ENCODE measurements around the gene MAP3K10. TPM values are rescaled to one million over a fixed set of nuclear protein-coding genes. Genes with fewer than 3 reads are reported as not detected.

The MAP3K10 gene
- total and polyA plus RNA-seq, 9 of the 15 experiments (the other 6 are each of a cell fraction or from before 2014, with no cell fraction given), result 0.01 to 8.0 (median 2.7) TPM; not detected in 1

DNA sequence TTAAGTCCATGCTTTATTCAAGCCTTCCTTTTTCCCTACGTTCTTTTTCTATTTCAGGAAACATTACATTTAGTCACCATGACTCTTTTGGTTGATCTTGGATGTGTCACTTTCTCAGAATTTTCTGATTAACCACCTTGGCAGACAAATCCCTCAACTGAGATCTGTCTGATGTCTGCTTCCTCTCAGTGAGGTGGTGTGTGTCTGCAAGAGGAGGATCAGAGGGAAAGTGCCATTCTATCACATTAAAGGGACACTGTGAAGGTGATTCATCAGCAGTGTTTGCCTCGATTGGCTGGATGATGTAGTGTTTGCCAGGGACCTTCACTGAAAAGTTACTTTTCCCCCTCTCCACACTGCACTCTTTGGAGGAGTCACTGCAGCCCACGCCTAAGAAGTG lies 38.3 kb downstream of the MAP3K10 start (continued):
- TF ChIP-seq, protein P1, sequence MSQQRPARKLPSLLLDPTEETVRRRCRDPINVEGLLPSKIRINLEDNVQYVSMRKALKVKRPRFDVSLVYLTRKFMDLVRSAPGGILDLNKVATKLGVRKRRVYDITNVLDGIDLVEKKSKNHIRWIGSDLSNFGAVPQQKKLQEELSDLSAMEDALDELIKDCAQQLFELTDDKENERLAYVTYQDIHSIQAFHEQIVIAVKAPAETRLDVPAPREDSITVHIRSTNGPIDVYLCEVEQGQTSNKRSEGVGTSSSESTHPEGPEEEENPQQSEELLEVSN (IDR thresholded peaks at IDR 0.05; ENCODE audit: borderline replicate concordance in 1 of 2, extremely low read depth in 1 of 2, insufficient read depth in 1 of 2, insufficient read length in 1 of 2, low read depth in 1 of 2, low read length in 1 of 2, poor library complexity in 1 of 2, severe bottlenecking in 1 of 2), result no peak
- TF ChIP-seq ZBTB11 (CRISPR knock-in tag; IDR thresholded peaks at IDR 0.05) (no peak), EZH2 (IDR thresholded peaks at IDR 0.05; ENCODE audit: borderline replicate concordance, low read depth, low read length) (no peak), POLR2A (conservative IDR thresholded peaks at IDR 0.05) (peak; percentile 54; the same call in 1 of the 2 replicates), CBFA2T3 (IDR thresholded peaks at IDR 0.05) (peak; percentile 54), MECOM (CRISPR knock-in tag; IDR thresholded peaks at IDR 0.05) (no peak), EGR1 (conservative IDR thresholded peaks at IDR 0.05) (0 out of 2 replicates have a peak, but pooled peaks have one; percentile 9), MAFK (IDR thresholded peaks at IDR 0.05; ENCODE audit: low read length) (no peak), GABPB2 (CRISPR knock-in tag; conservative IDR thresholded peaks at IDR 0.05) (no peak), LCOR (CRISPR knock-in tag; IDR thresholded peaks at IDR 0.05) (no peak), SLC30A9 (CRISPR knock-in tag; IDR thresholded peaks at IDR 0.05) (no peak), ZNF75A (CRISPR knock-in tag; IDR thresholded peaks at IDR 0.05) (no peak), MAZ (CRISPR knock-in tag; conservative IDR thresholded peaks at IDR 0.05 in 1 of 2, IDR thresholded peaks at IDR 0.05 in 1 of 2) (no peak), ARID1B (IDR thresholded peaks at IDR 0.05) (0 out of 2 replicates have a peak, but pooled peaks have one; percentile 10), NFRKB (IDR thresholded peaks at IDR 0.05; ENCODE audit: low read depth) (no peak), TOE1 (IDR thresholded peaks at IDR 0.05; ENCODE audit: borderline replicate concordance) (no peak), TOE1 (CRISPR knock-in tag; IDR thresholded peaks at IDR 0.05; ENCODE audit: borderline replicate concordance, low read depth) (no peak), CC2D1A (IDR thresholded peaks at IDR 0.05) (no peak), NFIX (CRISPR knock-in tag; IDR thresholded peaks at IDR 0.05; ENCODE audit: low read depth) (no peak), PRDM10 (IDR thresholded peaks at IDR 0.05; ENCODE audit: partially characterized antibody) (peak; percentile 78), DIDO1 (tag; IDR thresholded peaks at IDR 0.05; ENCODE audit: low read depth) (no peak), POLR2AphosphoS5 (IDR thresholded peaks at IDR 0.05; ENCODE audit: control insufficient read depth, insufficient read depth, low read depth, low read length) (peak; percentile 45; the same call in 1 of the 2 replicates)

All from K562 (cell line).